Karpas-422 (cell line): ENCODE measurements around the gene ATF6B. TPM values are rescaled to one million over a fixed set of nuclear protein-coding genes. Genes with fewer than 3 reads are reported as not detected.

Source experiments
- DNase-seq: peaks from one replicate; pipeline ENCODE4 v3.0.0-alpha.2; 2015
- H2AFZ ChIP-seq: fragments of 200-600 bp; sonication (generic); 2 replicates; pipeline ENCODE4 v1.6.1; 2014; ENCODE audit warnings: antibody characterized with exemption, low read length, mixed read lengths
- H3K27ac ChIP-seq: fragments of 200-600 bp; sonication (generic); 2 replicates; pipeline ENCODE4 v1.5.1; 2014; ENCODE audit warnings: mild to moderate bottlenecking, low read length, moderate library complexity
- H3K27me3 ChIP-seq: fragments of 200-600 bp; sonication (generic); 2 replicates; pipeline ENCODE4 v1.6.1; 2014; ENCODE audit warnings: low read length, mixed read lengths
- H3K36me3 ChIP-seq: fragments of 200-600 bp; sonication (generic); 2 replicates; pipeline ENCODE4 v1.6.1; 2014; ENCODE audit warnings: low read length, mixed read lengths; ENCODE audit not compliant: insufficient read depth
- H3K4me1 ChIP-seq: fragments of 200-600 bp; sonication (generic); 2 replicates; pipeline ENCODE4 v1.6.1; 2014; ENCODE audit warnings: mild to moderate bottlenecking, low read length, mixed read lengths
- H3K4me2 ChIP-seq: fragments of 200-600 bp; sonication (generic); 2 replicates; pipeline ENCODE4 v1.6.1; 2014; ENCODE audit warnings: low read length, low read depth, mild to moderate bottlenecking; ENCODE audit not compliant: poor library complexity, severe bottlenecking
- H3K4me3 ChIP-seq: fragments of 200-600 bp; sonication (generic); 2 replicates; pipeline ENCODE4 v1.5.1; 2014; ENCODE audit warnings: mild to moderate bottlenecking, antibody characterized with exemption, low read length, mixed read lengths
- H3K79me2 ChIP-seq: fragments of 200-600 bp; sonication (generic); 2 replicates; pipeline ENCODE4 v1.6.1; 2014; ENCODE audit warnings: mild to moderate bottlenecking, low read length, mixed read lengths
- H3K9ac ChIP-seq: fragments of 200-600 bp; sonication (generic); 2 replicates; pipeline ENCODE4 v1.6.0; 2014; ENCODE audit warnings: low read length
- H3K9me2 ChIP-seq: fragments of 200-600 bp; sonication (generic), shearing (Covaris generic); replicated peaks from 2 replicates; pipeline ENCODE4 v1.6.0; 2014; ENCODE audit warnings: mild to moderate bottlenecking, low read length, moderate library complexity; ENCODE audit not compliant: insufficient read depth
- H3K9me3 ChIP-seq: fragments of 300-700, 200-600 bp; sonication (generic); 2 replicates; pipeline ENCODE4 v1.6.1; 2014; ENCODE audit warnings: low read length, mixed read lengths
- H4K20me1 ChIP-seq: fragments of 200-600 bp; sonication (generic); 2 replicates; pipeline ENCODE4 v1.6.1; 2014; ENCODE audit warnings: mild to moderate bottlenecking, antibody characterized with exemption, low read length, low read depth; ENCODE audit not compliant: insufficient read depth
- total RNA-seq: library from RNA; depleted of rRNA; stranded (reverse); fragments of >200 nt; shearing (Covaris generic); gene quantifications from 2 replicates; pipeline ENCODE4 v1.2.3, GENCODE V29; 2014; ENCODE audit warnings: low replicate concordance

Gene ATF6B
- total RNA-seq, 1 experiment from 2014 or later, result 51.3 TPM

DNA sequence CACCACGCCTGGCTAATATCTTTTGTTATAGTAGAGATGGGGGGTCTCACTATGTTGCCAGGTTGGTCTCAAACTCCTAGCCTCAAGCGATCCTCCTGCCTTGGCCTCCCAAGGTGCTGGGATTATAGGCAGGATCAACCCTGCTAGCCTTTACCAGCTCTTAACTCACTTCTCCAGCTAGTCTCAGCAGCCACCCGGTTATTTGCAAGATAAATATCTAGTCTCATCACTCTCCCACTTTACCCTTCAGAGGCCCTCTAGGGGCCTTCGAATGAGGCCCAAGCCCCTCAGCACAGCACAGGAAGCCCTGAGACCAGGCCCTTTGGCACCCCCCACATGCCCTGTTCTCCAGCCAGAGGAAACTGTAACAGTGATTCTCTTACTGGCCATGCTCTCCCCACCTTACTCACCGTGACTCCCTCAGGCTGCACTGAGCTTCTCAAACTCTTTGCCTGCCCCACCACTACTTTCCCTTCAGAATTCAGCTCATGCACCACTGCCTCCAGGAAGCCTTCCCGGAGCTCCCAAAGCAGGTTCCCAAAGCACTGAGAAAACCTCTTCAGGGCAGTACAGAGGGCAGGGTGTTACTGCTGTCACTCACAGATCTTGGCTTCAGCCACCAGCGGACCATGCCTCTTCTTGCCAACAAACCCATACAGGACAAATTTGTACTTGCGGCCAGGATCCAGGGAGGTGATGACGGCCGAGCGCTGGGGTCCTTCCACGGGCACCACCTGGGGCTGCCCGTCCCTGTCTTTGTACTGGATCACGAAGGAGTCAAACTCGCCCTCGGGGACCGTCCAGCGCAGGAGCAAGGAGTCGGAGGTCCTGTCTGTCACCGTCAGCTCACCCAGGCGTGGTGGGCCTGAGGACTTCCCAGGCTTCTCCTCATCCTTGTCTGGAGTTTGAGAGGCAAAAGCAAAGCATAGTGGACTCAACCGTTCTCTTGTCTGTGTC, 44.0 kb downstream of the ATF6B start:
- H3K4me3 ChIP-seq, result no peak overlapping the region
- no peaks in the 10 kb centered on the region for H3K79me2 ChIP-seq
- no peak for DNase-seq
- no peaks in the 10 kb centered on the region for H3K9me3 ChIP-seq
- H2AFZ ChIP-seq, result no peak overlapping the region
- no peak overlapping the region for H3K27ac ChIP-seq
- no peaks in the 10 kb centered on the region for H3K36me3 ChIP-seq
- H3K9me2 ChIP-seq, result no peaks in the 10 kb centered on the region
- H3K27me3 ChIP-seq, result no peaks in the 10 kb centered on the region
- H3K9ac ChIP-seq, result no peak overlapping the region
- no peak overlapping the region for H3K4me2 ChIP-seq
- no peaks in the 10 kb centered on the region for H4K20me1 ChIP-seq
- H3K4me1 ChIP-seq, result peaks cover 9% of the 10 kb centered on the region

DNA sequence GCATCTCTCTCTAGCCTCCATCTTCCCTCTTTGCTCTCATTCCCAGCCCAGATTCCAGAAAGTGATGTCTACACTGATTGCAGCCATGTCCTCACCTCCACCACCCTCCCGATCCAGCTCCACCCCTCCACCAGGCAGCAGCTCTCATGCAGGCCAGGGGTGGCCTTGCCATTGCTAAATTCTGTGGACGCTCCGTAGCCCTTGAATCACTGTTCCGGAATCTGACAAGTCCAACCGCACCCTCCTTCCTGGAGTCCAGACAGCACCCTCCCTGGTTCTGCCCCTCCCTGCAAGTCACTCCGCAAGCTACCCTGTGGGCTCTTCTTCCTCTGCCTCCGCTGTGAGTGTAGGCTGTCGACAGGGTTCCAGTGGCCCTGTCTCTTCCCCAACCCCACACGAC, 45.1 kb downstream of the ATF6B start:
- Histone ChIP-seq H3K9ac (no peak overlapping the region), H3K4me3 (no peak overlapping the region), H3K9me3 (no peaks in the 10 kb centered on the region), H3K27me3 (no peaks in the 10 kb centered on the region), H3K9me2 (no peaks in the 10 kb centered on the region), H3K36me3 (no peaks in the 10 kb centered on the region), H3K4me2 (no peak overlapping the region), H3K4me1 (peaks cover 9% of the 10 kb centered on the region), H3K79me2 (no peaks in the 10 kb centered on the region), H2AFZ (no peak overlapping the region), H4K20me1 (no peaks in the 10 kb centered on the region), H3K27ac (no peak overlapping the region)
- DNase-seq, result no peak

DNA sequence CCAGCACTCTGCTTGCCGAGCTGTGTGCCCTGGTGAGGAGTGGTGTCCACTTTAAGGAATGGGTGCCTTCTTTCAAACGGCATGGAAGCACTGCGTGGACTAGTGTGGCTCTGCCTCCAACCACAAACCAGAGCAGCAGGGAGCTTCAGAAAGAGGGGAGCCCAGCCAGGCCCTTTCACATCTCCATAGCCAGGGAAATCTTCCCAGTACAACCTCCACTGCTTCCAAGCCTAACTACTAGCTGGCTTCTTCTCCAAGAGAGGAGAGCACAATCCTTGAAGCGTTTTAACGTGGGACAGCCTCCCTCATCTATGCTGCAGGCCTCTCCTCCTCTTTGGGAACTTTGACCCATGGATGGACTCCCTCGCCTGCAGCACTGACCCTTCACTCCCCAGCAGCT, 45.6 kb downstream of the ATF6B start:
- Histone ChIP-seq H3K4me3 (no peak overlapping the region), H3K9ac (no peak overlapping the region), H4K20me1 (no peaks in the 10 kb centered on the region), H3K27ac (no peak overlapping the region), H3K4me1 (peaks cover 9% of the 10 kb centered on the region), H3K79me2 (no peaks in the 10 kb centered on the region), H3K9me2 (no peaks in the 10 kb centered on the region), H3K9me3 (no peaks in the 10 kb centered on the region), H2AFZ (no peak overlapping the region), H3K36me3 (no peaks in the 10 kb centered on the region), H3K27me3 (no peaks in the 10 kb centered on the region), H3K4me2 (no peak overlapping the region)
- no peak for DNase-seq

DNA sequence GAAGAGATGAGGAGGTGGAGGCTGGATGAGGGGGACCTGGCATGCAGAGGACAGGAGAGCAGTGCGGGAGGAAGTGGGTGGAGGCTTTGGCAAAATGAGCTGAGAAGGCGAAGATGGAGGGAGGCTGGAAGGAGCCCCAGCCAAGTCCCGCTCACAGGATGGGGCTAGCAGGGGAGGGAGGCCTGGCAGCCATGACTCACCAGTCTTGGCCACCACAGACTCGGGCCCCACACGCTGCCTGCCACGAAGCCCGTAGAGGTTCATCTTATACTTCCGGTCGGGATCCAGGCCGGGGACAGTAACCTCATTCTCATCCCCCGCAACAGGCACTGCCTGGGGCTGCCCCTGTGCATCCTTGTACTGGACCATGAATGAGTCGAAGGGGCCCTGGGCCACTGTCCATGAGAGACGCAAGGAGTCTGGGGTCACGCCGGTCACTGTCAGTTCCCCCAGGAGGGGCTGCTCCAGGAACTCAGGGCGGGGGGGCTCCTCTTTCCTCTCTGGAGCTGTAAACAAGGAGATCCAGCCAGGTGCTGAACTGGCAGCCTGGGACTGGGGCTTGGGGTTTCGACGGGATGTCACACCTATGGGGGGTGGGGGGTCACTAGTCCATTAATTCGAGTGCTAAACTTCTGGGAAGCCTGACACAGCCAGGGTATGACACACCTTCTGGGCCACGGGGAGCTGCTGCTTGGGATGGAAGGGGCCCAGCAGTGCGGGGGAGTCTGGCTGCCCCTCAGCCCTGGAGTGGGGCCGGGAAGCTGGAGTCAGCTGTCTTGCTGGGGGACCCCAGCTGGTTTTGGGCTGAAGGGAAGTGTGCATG, 46.7 kb downstream of the ATF6B start:
- no peaks in the 10 kb centered on the region for H3K9me2 ChIP-seq
- no peak for DNase-seq
- H3K9me3 ChIP-seq, result no peaks in the 10 kb centered on the region
- H3K4me2 ChIP-seq, result no peak overlapping the region
- H3K4me3 ChIP-seq, result no peak overlapping the region
- no peaks in the 10 kb centered on the region for H3K79me2 ChIP-seq
- H3K36me3 ChIP-seq, result no peaks in the 10 kb centered on the region
- H3K4me1 ChIP-seq, result peaks cover 9% of the 10 kb centered on the region
- no peak overlapping the region for H3K9ac ChIP-seq
- H3K27me3 ChIP-seq, result no peaks in the 10 kb centered on the region
- no peak overlapping the region for H3K27ac ChIP-seq
- H2AFZ ChIP-seq, result no peak overlapping the region
- no peaks in the 10 kb centered on the region for H4K20me1 ChIP-seq

DNA sequence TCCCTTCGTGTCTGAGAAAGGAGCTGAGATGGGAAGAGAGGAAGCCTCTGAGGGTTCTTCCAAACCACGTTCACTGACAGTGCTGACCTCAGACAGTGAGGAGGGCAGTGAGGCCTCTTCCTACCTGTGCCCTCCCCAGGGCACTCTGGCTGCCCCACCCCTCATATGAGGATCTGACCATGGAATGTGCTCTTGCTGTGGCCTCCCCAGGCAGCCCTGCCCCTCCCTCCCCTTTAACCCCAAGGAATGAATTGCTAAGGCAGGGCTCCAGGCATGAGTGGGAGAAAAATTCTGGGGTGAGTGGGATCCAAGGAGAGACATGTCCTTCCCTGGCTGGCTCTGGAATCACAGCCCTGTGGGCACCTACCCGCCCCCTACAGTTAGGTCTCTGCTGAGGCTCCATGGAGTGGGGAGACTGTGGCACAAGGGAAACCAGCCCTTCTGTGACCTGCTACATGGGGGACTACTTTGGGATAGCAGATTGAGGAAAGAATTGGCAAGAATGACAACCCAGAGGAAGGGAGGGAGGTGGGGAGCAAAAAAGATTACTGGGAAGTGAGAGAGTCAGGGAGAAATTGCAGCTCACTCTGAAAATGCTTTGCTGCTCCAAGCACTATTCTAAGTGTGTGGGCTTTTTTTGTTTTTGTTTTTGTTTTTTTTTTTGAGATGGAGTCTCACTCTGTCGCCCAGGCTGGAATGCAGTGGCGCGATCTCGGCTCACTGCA, 48.3 kb downstream of the ATF6B start:
- no peak overlapping the region for H3K27ac ChIP-seq
- H3K27me3 ChIP-seq, result no peaks in the 10 kb centered on the region
- no peak overlapping the region for H2AFZ ChIP-seq
- H3K4me3 ChIP-seq, result no peak overlapping the region
- no peaks in the 10 kb centered on the region for H3K4me1 ChIP-seq
- no peak overlapping the region for H3K4me2 ChIP-seq
- no peak overlapping the region for H3K9ac ChIP-seq
- no peak for DNase-seq
- H3K36me3 ChIP-seq, result no peaks in the 10 kb centered on the region
- no peaks in the 10 kb centered on the region for H3K9me3 ChIP-seq
- no peaks in the 10 kb centered on the region for H3K9me2 ChIP-seq
- no peaks in the 10 kb centered on the region for H4K20me1 ChIP-seq
- no peaks in the 10 kb centered on the region for H3K79me2 ChIP-seq

DNA sequence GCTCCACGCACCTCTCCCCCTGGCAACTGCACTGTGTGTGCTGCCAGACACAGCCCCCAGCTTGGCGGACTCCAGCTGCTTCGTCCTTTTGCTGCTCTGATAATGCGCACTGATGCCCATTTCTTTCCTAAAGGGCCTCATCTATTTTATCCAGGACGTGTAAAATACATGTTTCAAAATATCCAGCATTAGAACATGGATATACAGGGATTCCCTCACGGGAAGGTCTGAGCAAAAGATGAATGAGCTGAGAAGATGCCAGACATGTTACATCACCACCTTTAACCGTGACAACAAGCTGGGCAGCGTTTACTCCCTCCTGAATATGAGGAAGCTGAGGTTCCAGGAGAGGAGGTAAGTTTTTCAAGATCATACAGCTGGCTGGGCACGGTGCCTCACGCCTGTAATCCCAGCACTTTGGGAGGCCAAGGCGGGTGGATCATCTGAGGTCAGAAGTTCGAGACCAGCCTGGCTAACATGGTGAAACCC, 51.7 kb downstream of the ATF6B start:
- Histone ChIP-seq H3K27ac (no peak overlapping the region), H3K27me3 (no peaks in the 10 kb centered on the region), H3K9me2 (no peaks in the 10 kb centered on the region), H3K4me3 (no peak overlapping the region), H3K9ac (no peak overlapping the region), H3K36me3 (no peaks in the 10 kb centered on the region), H3K4me2 (no peak overlapping the region), H3K79me2 (no peaks in the 10 kb centered on the region), H3K9me3 (no peaks in the 10 kb centered on the region), H2AFZ (no peak overlapping the region), H4K20me1 (no peaks in the 10 kb centered on the region), H3K4me1 (no peaks in the 10 kb centered on the region)
- DNase-seq, result no peak

DNA sequence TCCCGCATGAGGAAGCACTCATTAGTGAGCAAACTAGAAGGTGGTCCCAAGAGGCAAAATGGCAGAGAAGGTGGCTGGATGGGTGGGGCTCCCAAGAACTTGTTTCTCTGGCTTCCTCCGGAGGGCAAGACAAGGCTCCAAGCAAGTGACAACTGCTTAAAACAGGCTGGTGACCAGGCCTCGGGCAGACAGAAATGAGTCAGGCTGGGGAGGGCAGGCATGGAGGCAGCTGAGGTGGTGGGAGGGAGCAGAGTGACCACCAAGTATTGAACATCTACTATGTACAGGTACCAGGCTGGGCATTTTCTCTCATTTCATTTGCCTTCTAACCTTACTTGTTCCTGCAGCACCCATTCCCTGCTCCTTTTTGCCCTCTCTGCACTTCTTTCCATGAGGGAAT, 52.3 kb downstream of the ATF6B start:
- no peak overlapping the region for H2AFZ ChIP-seq
- no peak overlapping the region for H3K4me3 ChIP-seq
- no peaks in the 10 kb centered on the region for H3K79me2 ChIP-seq
- no peak overlapping the region for H3K27ac ChIP-seq
- no peaks in the 10 kb centered on the region for H3K9me3 ChIP-seq
- H3K27me3 ChIP-seq, result no peaks in the 10 kb centered on the region
- no peaks in the 10 kb centered on the region for H4K20me1 ChIP-seq
- no peak overlapping the region for H3K4me2 ChIP-seq
- no peak for DNase-seq
- H3K9ac ChIP-seq, result no peak overlapping the region
- H3K36me3 ChIP-seq, result no peaks in the 10 kb centered on the region
- no peaks in the 10 kb centered on the region for H3K4me1 ChIP-seq
- H3K9me2 ChIP-seq, result no peaks in the 10 kb centered on the region
